GM19238 (cell line): ENCODE measurements around the gene RNF14.
"Not testable (repeated sequence)": the region's sequence is repeated elsewhere in the genome, so short reads cannot be mapped to it uniquely, and the experiment has no call there.

Experiments
- DNase-seq: peaks from one replicate; pipeline ENCODE4 v3.0.0; 2011; ENCODE audit warnings: low spot score; ENCODE audit not compliant: insufficient read length

The RNF14 gene

DNA sequence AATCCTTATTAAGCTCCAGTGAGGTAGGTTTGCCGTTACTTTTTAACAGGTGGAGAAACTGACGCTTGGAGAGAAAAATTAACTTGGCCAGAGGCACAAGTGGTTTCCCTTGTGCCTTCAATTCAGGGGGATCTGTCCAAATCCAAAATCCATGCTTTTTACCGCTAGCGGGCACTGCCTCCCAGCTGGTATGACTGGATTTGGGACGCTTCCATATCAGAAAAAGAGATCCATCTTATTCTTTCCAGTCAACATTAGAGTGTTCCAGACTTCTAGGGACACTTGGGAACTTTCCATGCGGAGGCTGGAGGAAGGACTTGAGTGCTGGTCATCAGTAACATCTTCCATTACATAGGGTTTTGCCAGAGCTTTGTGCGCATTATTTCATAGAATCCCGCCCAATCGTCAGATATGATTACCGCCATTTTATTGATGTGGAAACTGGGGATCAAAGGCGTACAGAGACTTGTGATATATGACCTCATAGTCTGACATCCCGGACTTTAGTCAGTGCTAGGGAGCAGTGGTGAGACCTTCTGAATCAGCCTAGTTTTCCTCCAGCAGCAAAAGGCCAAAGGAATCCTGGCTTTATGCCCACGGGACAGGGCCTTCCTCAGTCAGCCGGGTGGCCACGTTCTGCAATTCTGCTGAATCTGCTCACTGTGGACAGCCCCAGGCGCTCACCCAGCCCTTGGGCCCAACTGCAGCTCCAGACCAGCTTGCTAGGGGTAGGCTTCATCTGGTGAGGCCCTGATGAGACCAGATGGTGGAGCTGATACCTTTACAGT lies 45.0 kb downstream of the RNF14 start:
- DNase-seq: no peak

DNA sequence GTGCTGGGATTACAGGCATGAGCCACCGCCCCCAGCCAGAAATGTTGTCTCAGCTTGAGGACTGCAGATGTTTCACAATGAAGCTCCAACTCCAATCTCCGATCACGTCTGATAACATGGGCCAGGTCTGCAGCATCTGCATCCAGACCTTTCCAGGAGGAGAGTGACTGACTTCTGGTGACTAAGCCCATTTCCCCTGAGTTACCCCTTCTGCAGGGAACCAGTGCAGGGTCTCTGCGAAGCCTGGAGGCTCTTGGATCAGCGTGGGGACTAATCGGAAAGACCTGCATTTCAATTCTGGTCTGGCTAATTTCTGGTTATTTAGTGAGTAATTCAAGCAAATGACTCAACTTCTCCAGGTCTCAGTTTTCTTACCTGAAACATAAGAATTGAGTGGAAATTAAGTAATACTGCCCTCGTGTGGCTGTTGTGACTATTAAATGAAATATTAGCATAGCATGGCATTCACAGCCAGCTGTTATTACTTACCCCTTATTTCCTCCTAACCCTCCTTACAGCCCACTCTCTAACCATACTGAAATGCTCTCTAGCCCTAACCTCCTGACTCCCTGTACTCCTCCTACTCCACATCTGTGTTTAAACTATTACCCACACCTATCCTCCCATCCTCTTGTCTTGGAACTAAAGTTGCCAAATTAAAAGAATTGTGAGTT lies 46.1 kb downstream of the RNF14 start:
- DNase-seq: no peak

DNA sequence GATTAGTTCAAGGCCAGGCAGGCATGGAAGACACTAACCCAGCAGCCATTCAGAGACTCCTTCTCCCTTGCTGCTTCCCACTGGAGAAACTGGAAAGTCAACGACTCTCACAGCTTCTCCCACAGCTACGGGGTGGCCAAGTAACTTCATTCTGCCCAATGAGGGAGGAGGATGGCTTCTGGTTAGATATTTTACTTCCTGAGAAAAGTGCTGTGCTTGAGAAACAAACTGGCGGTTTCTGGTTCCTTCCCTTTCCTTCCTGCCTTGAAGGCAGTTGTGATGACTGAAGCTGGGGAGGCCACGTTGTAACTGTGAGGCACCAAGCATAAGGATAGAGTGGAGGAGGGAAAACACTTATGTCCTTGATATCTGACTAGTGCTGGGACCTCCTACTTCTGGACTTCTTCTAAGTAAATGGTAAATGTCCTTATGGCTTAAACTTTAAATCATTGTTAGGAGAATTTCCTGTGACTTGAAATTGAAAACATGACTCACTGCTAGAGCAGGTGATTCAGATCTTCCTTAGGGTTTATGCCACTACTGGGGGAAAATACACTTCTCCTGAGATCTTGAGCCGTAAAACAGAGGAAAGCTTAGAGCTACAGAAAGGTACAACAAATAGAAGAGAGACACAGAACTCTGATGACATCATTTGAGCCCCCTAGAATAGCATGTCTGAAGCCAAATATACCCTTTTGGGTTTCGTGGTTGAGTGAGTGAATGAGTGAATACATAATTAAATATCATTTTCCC lies 47.1 kb downstream of the RNF14 start:
- no peak for DNase-seq

DNA sequence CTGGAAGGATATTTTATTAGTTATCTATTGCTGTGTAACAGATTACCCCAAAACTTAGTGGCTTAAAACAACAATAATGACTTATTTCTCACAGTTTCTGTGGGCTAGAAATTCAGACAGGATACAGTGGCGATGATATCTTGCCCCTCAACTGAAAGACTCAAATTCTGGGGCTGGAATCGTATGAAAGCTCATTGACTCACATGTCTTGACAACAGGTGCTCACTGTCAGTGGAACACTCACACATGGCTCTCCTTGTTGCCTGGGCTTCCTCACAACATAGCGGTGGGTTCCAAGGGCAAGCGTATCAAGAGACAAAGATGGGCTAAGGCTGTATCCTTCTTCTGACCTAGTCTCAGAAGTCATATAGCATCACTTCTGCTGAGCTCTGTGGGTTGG lies 47.7 kb downstream of the RNF14 start:
- no peak for DNase-seq

DNA sequence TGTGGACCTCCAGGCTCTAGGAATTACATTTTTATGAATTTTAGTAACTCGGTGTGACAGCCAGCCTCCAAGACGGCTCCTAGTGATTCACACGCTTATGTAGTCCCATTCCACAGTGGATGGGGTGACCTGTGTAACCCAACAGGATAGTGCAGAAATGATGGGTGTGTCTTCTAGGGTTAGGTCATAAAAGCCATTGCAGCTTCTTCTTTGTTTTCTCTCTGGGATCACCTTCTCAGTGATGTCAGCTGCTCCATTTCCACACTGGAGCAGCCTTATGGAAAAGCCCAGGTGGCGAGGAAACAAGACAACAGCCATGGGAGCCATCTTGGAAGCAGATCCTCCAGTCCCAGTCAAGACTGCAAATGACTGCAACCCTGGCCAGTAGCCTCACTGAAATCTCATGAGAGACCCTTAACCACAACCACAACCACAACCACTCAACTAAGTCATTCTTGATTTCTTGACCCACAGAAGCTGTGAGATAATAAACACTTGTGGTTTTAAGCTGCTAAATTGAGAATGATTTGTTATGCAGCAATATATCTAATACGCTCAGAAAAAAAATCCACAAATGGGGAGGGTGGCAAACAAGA lies 49.0 kb downstream of the RNF14 start:
- no peak for DNase-seq

DNA sequence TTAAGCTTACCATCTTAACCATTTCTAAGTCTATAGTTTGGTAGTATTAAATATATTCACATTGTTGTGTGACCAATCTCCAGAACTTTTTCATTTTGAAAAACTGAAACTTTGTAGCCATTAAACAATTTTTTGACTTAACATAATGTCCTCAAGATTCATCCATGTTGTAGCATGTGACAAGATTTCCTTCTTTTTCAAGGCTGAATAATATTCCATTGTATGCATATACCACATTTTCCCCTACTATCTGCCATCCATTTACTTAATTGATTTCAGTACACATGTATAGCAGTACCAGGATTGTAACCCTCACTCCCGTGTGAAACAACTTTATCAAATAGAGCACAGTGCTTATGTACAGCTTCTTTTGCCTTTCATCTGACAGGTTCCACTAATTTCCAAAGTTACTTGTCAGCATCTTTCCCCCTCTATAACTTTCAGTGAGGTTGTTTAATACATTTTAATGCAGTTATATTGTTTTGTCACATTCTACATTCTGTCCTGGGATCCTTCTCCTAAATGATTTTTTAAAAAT lies 51.3 kb downstream of the RNF14 start:
- no peak for DNase-seq

DNA sequence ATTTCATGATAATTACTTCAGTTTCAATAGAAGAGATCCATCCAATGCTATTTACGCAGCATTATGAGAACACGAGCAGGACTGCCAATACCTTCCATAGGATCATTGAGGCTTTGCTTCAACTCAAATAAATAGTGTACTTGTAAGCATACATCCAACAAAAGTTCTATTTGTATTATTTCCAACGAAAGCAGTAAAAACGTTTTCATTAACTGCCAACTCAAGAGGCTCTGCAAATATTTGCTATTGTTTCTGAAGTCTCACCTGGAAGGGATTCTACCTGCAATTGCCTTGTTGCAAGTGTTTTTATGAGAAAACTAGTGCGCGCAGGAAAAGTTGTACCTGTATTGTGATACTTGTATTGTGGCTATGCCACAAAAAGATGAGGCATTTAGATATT lies 54.9 kb downstream of the RNF14 start:
- DNase-seq: no peak

DNA sequence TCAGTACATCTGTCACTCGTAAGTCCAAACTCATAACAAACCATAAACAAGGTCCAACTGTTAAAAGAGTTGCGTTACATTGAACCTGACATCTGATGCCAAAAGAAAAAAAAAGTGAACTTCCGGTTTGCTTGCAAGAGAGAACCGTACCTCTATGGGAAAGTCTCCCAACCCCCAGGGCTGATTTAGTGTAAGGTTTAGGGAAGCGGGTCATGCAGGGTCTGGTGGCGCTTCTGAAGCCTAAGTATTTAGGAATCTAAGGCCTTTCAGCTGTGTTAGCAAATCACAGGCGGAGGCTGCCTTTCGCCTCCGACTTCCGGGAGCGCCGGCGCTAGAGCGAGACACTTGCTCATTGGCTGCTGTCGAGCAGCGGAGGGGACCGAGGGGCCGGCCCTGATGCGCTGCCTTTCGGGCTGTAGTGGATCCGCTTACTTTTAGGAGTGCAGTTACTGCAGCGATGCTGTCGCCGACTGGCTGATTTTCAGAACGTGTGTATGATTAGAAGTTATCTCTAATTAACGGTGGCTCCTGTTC lies 55.9 kb downstream of the RNF14 start:
- DNase-seq: peak; percentile 87

DNA sequence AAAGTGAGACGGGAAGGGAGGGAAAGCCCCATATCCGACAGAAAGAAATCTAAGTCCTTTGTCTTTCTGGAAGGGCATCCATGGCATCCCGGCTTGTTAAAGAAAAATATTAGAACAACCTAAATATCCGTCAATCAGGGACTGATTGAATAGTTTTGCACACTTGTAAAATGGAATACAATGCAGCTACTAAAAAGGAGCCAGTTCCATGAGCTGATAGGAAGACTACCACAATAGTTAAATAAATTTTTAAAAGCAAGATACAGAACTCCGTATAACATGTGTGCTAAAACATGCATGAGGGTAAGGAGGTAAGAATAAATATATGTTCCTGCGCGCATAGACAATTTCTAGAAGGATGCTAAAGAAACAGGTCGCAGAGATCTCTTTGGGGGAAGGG lies 56.7 kb downstream of the RNF14 start:
- DNase-seq: no peak

DNA sequence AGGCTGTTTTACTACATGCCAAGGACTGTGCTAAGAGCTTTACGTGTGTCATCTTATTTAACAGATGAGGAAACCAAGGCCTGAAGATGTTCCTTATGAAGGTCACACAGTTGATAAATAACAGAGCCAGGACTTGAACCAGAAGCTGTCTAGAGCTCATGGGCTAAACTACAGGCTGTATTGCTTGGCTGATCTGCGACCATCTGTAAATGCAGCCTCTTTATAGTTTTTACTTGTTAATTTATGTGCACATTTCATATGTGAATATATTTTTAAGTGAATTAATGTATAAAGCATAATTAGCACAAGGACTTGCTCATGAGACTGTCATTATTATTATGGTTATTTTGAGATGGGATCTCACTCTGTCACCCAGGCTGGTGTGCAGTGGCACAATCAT lies 63.2 kb downstream of the RNF14 start:
- no peak for DNase-seq

DNA sequence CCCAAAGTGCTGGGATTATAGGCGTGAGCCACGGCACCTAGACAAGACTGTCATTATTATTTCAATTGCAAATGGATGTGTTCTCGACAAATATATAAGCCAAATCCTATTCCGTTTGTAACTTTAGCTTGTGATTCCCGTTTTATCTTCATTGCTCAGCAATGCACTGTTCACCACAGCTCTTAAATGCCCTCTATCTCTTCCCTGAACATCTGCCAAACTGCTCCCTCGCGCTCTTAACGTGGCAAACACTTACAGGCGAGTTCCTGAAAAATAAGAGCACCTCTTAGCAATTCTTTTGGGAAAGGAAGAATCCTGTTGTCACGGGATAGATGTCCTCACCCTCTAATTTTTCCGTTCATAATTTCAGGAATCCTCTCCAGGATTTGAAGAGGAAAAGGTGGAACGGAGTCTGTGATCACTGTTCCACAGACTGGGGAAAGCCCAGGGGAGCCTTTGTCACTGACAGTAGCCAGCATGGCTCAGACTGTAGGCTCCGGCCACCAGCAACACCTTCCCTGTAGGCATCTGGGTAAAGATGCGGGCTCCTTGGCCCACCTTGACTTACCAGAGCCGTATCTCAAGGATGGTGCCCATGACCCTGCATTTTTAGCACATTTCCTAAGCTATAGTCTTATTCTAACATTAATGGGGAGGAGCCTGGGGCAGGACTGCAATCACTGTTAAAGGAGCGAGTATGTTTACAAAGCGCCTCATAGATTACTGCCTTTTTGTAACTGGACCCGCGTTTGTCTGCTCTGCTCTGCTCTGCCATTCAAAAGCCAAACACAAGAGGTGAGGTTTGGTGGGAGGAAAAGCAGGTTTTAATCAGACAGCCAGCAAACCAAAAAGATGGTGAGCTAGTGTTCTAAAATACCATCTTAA lies 64.1 kb downstream of the RNF14 start:
- DNase-seq: no peak

DNA sequence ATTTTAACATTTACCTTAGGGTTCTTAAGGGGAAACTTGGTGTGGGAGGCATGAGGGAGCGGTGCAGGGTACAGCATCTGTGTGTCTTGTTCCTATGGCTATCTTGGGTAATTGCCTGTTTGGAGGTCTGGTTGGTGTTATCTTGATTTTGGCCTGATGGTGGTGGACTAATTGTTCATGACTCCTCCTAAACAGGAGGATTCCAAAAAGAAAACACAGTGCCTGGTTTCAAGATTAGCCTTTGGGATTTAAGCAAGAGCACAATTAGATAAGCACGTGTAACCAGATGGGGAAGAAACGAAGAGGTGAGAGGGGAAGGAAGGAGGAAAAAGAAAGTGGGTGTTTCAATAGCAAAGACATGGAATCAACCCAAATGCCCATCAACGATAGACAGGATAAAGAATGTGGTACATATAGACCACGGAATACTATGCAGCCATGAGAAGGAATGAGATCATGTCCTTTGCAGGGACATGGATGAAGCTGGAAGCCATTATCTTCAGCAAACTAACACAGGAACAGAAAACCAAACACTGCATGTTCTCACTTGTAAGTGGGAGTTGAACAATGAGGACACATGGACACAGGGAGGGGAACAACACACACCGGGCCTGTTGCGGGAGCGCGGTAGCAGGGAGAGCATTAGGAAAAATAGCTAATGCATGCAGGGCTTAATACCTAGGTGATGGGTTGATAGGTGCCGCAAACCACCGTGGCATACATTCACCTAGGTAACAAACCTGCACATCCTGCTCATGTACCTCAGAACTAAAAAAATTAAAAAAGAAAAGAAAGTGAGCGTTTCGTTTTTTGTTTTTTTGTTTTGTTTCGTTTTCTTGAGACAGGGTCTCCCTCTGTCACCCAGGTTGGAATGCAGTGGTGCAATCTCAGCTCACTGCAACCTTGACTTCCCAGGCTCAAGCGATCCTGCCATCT lies 65.0 kb downstream of the RNF14 start:
- DNase-seq: not testable (repeated sequence)

DNA sequence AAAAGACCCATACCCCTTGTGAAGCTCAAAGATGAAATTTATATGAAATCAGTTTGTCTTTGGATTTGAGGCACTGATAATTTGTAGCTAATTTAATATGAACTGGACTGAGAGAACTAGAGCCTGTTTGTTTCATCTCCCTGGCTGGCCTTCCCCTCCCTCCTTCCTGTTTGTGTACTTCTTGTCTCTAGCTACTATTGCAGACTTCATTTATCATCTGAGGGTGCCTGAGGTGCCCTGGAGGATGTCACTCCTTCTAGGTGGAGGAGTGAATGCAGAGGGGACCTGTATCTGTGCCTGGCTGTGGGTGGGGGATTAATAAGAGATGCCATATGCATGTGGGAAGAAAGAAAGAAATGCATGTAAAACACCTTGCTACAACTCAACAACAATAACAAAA lies 66.1 kb downstream of the RNF14 start:
- no peak for DNase-seq

DNA sequence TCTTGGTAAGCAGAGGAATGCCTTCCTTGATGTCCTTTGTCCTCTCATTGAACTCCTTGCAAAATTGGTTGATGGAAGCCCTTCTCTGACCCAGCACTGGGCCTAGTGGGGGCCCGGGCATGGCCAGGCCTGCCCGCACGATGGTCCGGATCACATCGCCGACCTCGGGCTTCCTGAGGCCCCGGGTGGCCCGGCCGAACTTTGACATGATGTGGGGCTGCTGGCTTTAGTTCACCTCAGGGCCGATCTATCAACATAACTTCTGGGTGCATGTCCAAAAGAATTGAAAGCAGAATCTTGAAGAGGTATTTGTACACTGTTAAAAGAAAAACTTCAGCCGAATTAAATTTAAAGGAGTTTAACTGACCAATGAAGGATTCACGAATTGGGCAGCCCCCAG lies 68.0 kb downstream of the RNF14 start:
- no peak for DNase-seq

DNA sequence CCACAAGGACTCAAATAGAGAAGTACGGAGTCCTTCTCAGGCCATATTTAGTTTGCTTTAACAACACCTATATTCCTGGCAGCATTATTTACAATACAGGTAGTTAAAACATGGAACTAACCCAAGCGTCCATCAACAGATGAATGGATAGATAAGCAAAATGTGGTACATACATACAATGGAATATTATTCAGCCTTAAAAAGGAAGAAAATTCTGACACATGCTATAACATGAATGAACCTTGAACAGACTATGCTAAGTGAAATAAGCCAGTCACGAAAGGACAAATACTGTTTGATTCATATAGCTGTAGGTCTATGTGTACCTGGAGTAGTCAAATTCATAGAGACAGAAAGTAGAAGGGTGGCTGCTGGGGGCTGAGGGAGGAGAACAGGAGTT lies 68.7 kb downstream of the RNF14 start:
- DNase-seq: not testable (repeated sequence)

DNA sequence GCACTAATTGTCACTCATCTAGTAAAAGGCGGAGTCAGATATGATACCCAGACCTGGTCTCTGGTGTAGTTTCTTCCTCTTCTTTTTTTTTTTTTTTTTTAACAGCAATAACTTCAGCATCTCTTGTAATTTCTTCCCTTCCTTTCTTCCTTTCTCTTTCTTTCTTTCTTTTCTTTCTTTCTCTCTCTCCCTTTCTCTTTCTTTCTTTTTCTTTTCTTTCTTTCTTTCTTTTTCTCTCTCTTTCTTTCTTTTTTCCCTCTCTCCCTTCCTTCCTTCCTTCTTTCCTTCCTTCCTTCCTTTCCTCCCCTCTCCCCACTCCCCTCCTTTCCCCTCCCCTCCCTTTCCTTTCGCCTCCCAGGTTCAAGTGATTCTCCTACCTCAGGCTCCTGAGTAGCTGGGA lies 69.8 kb downstream of the RNF14 start:
- no peak for DNase-seq
